ENCODE data around the gene SOCS1. TPM values are rescaled to one million over a fixed set of nuclear protein-coding genes. Genes with fewer than 3 reads are reported as not detected.

Gene SOCS1
- total RNA-seq, 1 experiment from 2014 or later: 2.6 TPM

DNA sequence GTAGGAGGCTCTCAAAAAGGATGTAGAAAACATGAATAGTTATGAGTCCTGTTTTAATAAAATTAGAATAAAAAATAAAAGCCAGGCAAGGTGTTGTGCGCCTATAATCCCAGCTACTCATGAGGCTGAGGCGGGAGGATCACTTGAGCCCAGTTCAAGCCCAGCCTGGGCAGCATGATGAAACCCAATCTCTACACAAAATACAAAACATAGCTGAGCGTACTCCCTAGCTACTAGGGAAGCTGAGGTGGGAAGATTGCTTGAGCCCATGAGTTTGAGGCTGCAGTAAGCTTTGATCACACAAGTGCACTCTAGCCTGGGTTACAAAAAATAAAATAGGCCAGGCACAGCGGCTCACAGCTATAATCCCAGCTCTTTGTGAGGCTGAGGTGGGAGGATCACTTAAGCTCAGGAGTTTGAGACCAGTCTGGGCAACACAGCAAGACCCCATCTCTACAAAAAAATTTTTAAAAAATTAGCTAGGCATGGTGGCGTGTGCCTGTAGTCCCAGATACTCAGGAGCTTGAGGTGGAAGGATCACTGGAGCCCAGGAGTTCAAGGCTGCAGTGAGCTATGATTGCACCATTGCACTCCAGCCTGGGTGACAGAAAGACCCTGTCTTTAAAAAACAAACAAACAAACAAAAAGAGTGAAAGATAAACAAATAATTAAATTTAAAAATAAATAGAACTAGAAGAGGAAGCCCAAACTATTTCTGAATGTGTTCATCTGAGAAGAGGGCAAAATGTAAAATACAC, 42.3 kb upstream of the SOCS1 start:
- ChIA-PET POLR2A (ENCODE audit: low non-redundant PET) (no interaction called here), CTCF (no interaction called here)
- Histone ChIP-seq H3K9me3 (ENCODE audit: low read depth, low read length, poor library complexity, severe bottlenecking) (no peaks in the 10 kb centered on the region), H3K4me3 (ENCODE audit: low read depth, low read length, poor library complexity, severe bottlenecking) (no peak overlapping the region), H3K4me1 (ENCODE audit: insufficient read depth, low read length, poor library complexity, severe bottlenecking) (no peaks in the 10 kb centered on the region), H3K36me3 (ENCODE audit: insufficient read depth, low read length, poor library complexity, severe bottlenecking) (no peaks in the 10 kb centered on the region), H3K27ac (ENCODE audit: low read depth, low read length, poor library complexity, severe bottlenecking) (no peak overlapping the region), H3K27me3 (replicated peaks; ENCODE audit: insufficient read depth, low read depth, low read length, poor library complexity) (no peaks in the 10 kb centered on the region)
- no TSS peak for BruUV-seq (replicated peaks)
- intact Hi-C loops (cut with micrococcal nuclease; ENCODE audit: unreplicated experiment): no loop called here
- DNase-seq (ENCODE audit: low spot score): no peak
- TF ChIP-seq EZH2 (IDR thresholded peaks at IDR 0.05; ENCODE audit: borderline replicate concordance, low read depth, low read length, poor library complexity, severe bottlenecking): no peak
- TF ChIP-seq, protein P1, sequence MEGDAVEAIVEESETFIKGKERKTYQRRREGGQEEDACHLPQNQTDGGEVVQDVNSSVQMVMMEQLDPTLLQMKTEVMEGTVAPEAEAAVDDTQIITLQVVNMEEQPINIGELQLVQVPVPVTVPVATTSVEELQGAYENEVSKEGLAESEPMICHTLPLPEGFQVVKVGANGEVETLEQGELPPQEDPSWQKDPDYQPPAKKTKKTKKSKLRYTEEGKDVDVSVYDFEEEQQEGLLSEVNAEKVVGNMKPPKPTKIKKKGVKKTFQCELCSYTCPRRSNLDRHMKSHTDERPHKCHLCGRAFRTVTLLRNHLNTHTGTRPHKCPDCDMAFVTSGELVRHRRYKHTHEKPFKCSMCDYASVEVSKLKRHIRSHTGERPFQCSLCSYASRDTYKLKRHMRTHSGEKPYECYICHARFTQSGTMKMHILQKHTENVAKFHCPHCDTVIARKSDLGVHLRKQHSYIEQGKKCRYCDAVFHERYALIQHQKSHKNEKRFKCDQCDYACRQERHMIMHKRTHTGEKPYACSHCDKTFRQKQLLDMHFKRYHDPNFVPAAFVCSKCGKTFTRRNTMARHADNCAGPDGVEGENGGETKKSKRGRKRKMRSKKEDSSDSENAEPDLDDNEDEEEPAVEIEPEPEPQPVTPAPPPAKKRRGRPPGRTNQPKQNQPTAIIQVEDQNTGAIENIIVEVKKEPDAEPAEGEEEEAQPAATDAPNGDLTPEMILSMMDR (conservative IDR thresholded peaks at IDR 0.05; ENCODE audit: low read depth, low read length): no peak

- no peaks in the 10 kb centered on the region for H3K9me3 ChIP-seq (ENCODE audit: low read depth, low read length, poor library complexity, severe bottlenecking)
- no peak overlapping the region for H3K4me3 ChIP-seq (ENCODE audit: low read depth, low read length, poor library complexity, severe bottlenecking)
- TF ChIP-seq, protein P1 (conservative IDR thresholded peaks at IDR 0.05; ENCODE audit: low read depth, low read length): no peak
- TF ChIP-seq EZH2 (IDR thresholded peaks at IDR 0.05; ENCODE audit: borderline replicate concordance, low read depth, low read length, poor library complexity, severe bottlenecking): no peak
- DNase-seq (ENCODE audit: low spot score): peak; percentile 37
- H3K27ac ChIP-seq (ENCODE audit: low read depth, low read length, poor library complexity, severe bottlenecking): no peak overlapping the region
- BruUV-seq (replicated peaks): no TSS peak
- CTCF ChIA-PET: no interaction called here
- POLR2A ChIA-PET (ENCODE audit: low non-redundant PET): no interaction called here
- no peaks in the 10 kb centered on the region for H3K36me3 ChIP-seq (ENCODE audit: insufficient read depth, low read length, poor library complexity, severe bottlenecking)
- no peaks in the 10 kb centered on the region for H3K4me1 ChIP-seq (ENCODE audit: insufficient read depth, low read length, poor library complexity, severe bottlenecking)
- intact Hi-C loops (cut with micrococcal nuclease; ENCODE audit: unreplicated experiment): no loop called here
- no peaks in the 10 kb centered on the region for H3K27me3 ChIP-seq (replicated peaks; ENCODE audit: insufficient read depth, low read depth, low read length, poor library complexity)
Observed at GRCh38 chr16:11297492-11298142, 41.6 kb upstream of the SOCS1 start.

GRCh38 chr16:11296706-11297491, 40.9 kb upstream of the SOCS1 start:
- no peak overlapping the region for H3K27ac ChIP-seq (ENCODE audit: low read depth, low read length, poor library complexity, severe bottlenecking)
- CTCF ChIA-PET: no interaction called here

More at GRCh38 chr16:11296706-11297491, 40.9 kb upstream of the SOCS1 start:
- no peak overlapping the region for H3K4me3 ChIP-seq (ENCODE audit: low read depth, low read length, poor library complexity, severe bottlenecking)
- intact Hi-C loops (cut with micrococcal nuclease; ENCODE audit: unreplicated experiment): no loop called here
- no peaks in the 10 kb centered on the region for H3K27me3 ChIP-seq (replicated peaks; ENCODE audit: insufficient read depth, low read depth, low read length, poor library complexity)
- no TSS peak for BruUV-seq (replicated peaks)
- H3K9me3 ChIP-seq (ENCODE audit: low read depth, low read length, poor library complexity, severe bottlenecking): no peaks in the 10 kb centered on the region
- POLR2A ChIA-PET (ENCODE audit: low non-redundant PET): no interaction called here
- H3K4me1 ChIP-seq (ENCODE audit: insufficient read depth, low read length, poor library complexity, severe bottlenecking): no peaks in the 10 kb centered on the region
- no peak for DNase-seq (ENCODE audit: low spot score)
- TF ChIP-seq EZH2 (IDR thresholded peaks at IDR 0.05; ENCODE audit: borderline replicate concordance, low read depth, low read length, poor library complexity, severe bottlenecking): no peak
- TF ChIP-seq, protein P1 (conservative IDR thresholded peaks at IDR 0.05; ENCODE audit: low read depth, low read length): no peak
- H3K36me3 ChIP-seq (ENCODE audit: insufficient read depth, low read length, poor library complexity, severe bottlenecking): no peaks in the 10 kb centered on the region

Data from A673 (cell line).